H1 (cell line): Measurements from ENCODE around the gene CCDC12. TPM values are rescaled to one million over a fixed set of nuclear protein-coding genes. Genes with fewer than 3 reads are reported as not detected.

Experiments used
- BCL11A ChIP-seq, 2 experiments: IDR thresholded peaks; one replicate each; pipeline ENCODE4 v1.6.1; 2011; ENCODE audit warnings: low read depth in 2 of 2, low read length in 2 of 2, mild to moderate bottlenecking in 2 of 2
- CTCF ChIP-seq, 3 experiments: IDR thresholded peaks; 1 replicate in 2 of 3; 2 replicates in 1 of 3; pipeline versions ENCODE4 v1.5.1 to v1.6.1; 2011; ENCODE audit warnings: low read length in 3 of 3, mild to moderate bottlenecking in 3 of 3, inconsistent platforms in 2 of 3, low read depth in 1 of 3, moderate library complexity in 1 of 3; ENCODE audit not compliant: insufficient read depth in 1 of 3; ENCODE audit errors: control extremely low read depth in 1 of 3
- KDM4A ChIP-seq: IDR thresholded peaks from one replicate; pipeline ENCODE4 v1.7.1; 2012; ENCODE audit warnings: low read depth, mild to moderate bottlenecking, moderate library complexity, low read length, inconsistent platforms; ENCODE audit not compliant: severe bottlenecking
- RAD21 ChIP-seq, 2 experiments: IDR thresholded peaks in 1 of 2; conservative IDR thresholded peaks in 1 of 2; 2 replicates each; pipeline ENCODE4 v1.6.1; 2011; ENCODE audit warnings: low read depth in 2 of 2, low read length in 2 of 2, improper control_type of control experiment in 1 of 2, inconsistent platforms in 1 of 2, mild to moderate bottlenecking in 1 of 2, moderate library complexity in 1 of 2
- polyA plus RNA-seq, 7 experiments: library from polyadenylated mRNA; depleted of rRNA in 3 of 7; stranded (reverse) in 5 of 7; unstranded in 2 of 7; fragments of >200 nt in 5 of 7; fragments of 200-250 nt in 2 of 7; gene quantifications; 1 replicate in 5 of 7; 2 replicates in 1 of 7; 4 replicates in 1 of 7; pipeline versions ENCODE4 v1.2.1 to v1.2.3, GENCODE V29; 2011 to 2013; ENCODE audit warnings: missing spikeins in 2 of 7, mixed read lengths in 2 of 7
- total RNA-seq: library from RNA; stranded (reverse); fragmentation: NEBNext Ultra II Directional; extraction: Animal tissue kit (Norgen Biotek cat#: 25700); gene quantifications from 2 replicates; pipeline ENCODE4 v1.2.1, GENCODE V29; 2021

CCDC12 gene
- total and polyA plus RNA-seq, 2 of the 8 experiments (the other 6 are each of a cell fraction or from before 2014, with no cell fraction given) = 29.5 to 41.3 TPM

DNA sequence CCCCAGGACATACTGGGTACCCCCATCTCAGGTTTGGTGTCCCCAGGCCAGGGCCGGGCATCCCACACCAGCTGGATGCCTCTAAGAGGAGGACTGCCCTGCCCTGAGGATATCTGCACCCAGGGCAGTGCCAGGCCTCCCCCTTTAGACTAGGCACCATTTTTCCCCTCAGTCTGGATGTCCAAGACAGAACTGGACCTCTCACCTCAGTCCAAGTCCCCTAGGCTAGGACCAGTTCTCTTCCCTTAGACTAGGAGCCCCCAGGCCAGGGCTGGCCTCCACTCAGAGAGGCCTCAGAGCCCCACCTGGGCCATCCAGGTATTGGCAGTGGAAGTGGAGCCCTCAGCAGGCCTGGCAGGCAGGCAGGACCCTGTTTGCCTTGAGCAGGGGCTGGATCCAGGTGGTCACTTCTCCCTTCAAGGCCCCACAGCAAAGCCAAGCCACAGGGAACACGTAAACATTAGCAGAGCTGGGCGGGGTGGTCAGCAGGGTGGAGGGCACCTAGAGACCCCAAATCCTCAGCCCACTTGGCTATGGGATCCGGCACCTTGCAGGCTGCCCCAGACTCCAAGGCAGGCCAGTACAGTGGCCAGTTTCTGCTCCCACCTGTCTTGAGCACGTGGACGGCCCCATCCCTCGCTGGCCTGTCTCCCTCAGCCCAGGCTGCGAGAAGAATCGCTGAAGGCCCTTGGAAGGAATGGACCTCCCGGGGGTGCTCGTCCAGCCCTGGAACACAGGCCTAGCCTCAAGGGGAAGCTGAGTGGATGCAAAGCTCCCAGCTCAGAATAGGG, 70.7 kb downstream of the CCDC12 start (continued):
- no peak for TF ChIP-seq CTCF (IDR thresholded peaks at IDR 0.05; ENCODE audit: control extremely low read depth in 1 of 3, insufficient read depth in 1 of 3, low read depth in 1 of 3, low read length in 3 of 3)
- no peak for TF ChIP-seq RAD21 (IDR thresholded peaks at IDR 0.05 in 1 of 2, conservative IDR thresholded peaks at IDR 0.05 in 1 of 2; ENCODE audit: low read depth in 2 of 2, low read length in 2 of 2)
- no peak for TF ChIP-seq BCL11A (IDR thresholded peaks at IDR 0.05; ENCODE audit: low read depth in 2 of 2, low read length in 2 of 2)
- TF ChIP-seq KDM4A = no peak
- TF ChIP-seq, all 59 proteins: peak for 0
